Left lung (tissue), 10 donors: Measurements from ENCODE around the gene KLHL22. TPM values are rescaled to one million over a fixed set of nuclear protein-coding genes. Genes with fewer than 3 reads are reported as not detected.
"Not testable (repeated sequence)": the region's sequence is repeated elsewhere in the genome, so short reads cannot be mapped to it uniquely, and the experiment has no call there.

Source experiments
- ATAC-seq: fragments of 200-7000 bp; cut with Tn5 transposase; one replicate; pipeline ENCODE4 v1.9.1; 2020; ENCODE audit warnings: moderate library complexity
- DNase-seq, 4 donors: peaks; one replicate each; pipeline ENCODE4 v3.0.0-alpha.2; 2013 to 2020
- H3K27ac ChIP-seq, 2 donors: fragments of 200-600 bp; sonication (generic) in 1 of 2; one replicate each; pipeline versions ENCODE4 v1.5.0 to v1.8.0; 2020 to 2021
- H3K27me3 ChIP-seq, 2 donors: fragments of 200-600 bp; sonication (generic) in 1 of 2; one replicate each; pipeline versions ENCODE4 v1.5.0 to v1.8.0; 2020 to 2021
- H3K36me3 ChIP-seq, 2 donors: fragments of 200-600 bp; sonication (generic) in 1 of 2; one replicate each; pipeline versions ENCODE4 v1.5.0 to v1.8.0; 2020 to 2021
- H3K4me1 ChIP-seq, 2 donors: fragments of 200-600 bp; one replicate each; pipeline ENCODE4 v1.8.0; 2021
- H3K4me3 ChIP-seq, 2 donors: fragments of 200-600 bp; sonication (generic) in 1 of 2; one replicate each; pipeline versions ENCODE4 v1.5.0 to v1.8.0; 2020 to 2021; ENCODE audit warnings: mild to moderate bottlenecking in 1 of 2
- H3K9me3 ChIP-seq, 2 donors: fragments of 200-600 bp; sonication (generic) in 1 of 2; one replicate each; pipeline versions ENCODE4 v1.5.0 to v1.8.0; 2020 to 2021
- CTCF ChIP-seq, 2 donors: fragments of 200-600 bp; sonication (generic) in 1 of 2; IDR thresholded peaks; one replicate each; pipeline versions ENCODE4 v1.5.0 to v1.8.0; 2021; ENCODE audit warnings: antibody characterized with exemption in 2 of 2
- intact Hi-C, 2 donors: fragments of 100-400 bp; cut with DNase I; formaldehyde crosslinking; loops; one replicate each; pipeline versions ENCODE4 v1.11.2 to v1.14.2; 2022
- polyA plus RNA-seq, 6 donors: library from polyadenylated mRNA; unstranded; fragments of 120-200 nt; gene quantifications; one replicate each; pipeline ENCODE4 v1.2.1, GENCODE V29; 2013; ENCODE audit not compliant: insufficient read length in 6 of 6
- total RNA-seq, 2 donors: library from RNA; stranded (reverse); fragmentation: NEBNext Ultra II Directional; extraction: Animal tissue kit (Norgen Biotek cat#: 25700); gene quantifications; one replicate each; pipeline ENCODE4 v1.2.1, GENCODE V29; 2021
- donor health status: DM: no; HTN: yes; CAD: no.
- donor health status: DM: no; HTN: no; CAD: no.

The KLHL22 gene
- total and polyA plus RNA-seq, 8 donors, result 22.0 to 38.6 (median 34.1) TPM

DNA sequence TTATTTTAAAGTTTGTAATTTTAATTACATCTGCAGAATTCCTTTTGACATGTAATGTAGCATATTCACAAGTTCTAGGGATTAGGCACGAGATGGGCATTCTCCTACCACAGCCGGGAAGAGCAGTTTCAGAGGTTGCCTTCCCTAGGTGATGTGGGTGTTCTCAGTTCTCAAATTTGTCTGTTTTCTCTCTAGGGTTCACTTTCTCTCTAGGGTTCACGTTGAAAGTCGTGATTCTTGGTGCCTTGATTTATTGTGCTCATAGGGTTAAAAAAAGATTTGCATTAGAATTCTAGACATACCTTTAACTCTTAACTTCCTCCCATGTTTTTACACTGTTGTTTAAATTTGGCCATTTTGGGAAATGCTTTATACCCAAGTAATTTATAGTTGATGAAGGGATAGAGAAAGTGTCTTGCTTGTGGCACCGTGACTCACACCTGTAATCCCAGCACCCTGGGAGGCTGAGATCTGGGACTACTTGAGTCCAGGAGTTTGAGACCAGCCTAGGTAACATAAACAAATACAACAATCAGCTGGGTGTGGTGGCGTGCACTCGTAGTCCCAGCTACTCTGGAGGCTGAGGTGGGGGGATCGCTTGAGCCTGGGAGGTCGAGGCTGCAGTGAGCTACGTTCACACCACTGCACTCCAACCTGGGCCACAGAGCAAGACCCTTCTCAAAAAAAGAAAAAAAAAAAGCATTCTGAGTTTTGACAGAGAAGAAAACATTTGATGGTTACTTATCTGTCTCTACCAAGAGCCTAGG, 15.4 kb upstream of the KLHL22 start:
- Histone ChIP-seq H3K36me3 (peaks cover 0 to 23% of the 10 kb centered on the region in 2 donors), H3K27ac (peak overlapping the region; percentile 94 to 95), H3K9me3 (no peaks in the 10 kb centered on the region), H3K4me3 (no peak overlapping the region), H3K4me1 (peaks cover 31 to 73% of the 10 kb centered on the region in 2 donors), H3K27me3 (no peaks in the 10 kb centered on the region)
- DNase-seq (no peak), ATAC-seq (no peak)
- intact Hi-C loops, result no loop called here
- TF ChIP-seq CTCF (IDR thresholded peaks at IDR 0.05), result no peak

- Histone ChIP-seq H3K4me1 (peaks cover 31 to 62% of the 10 kb centered on the region in 2 donors), H3K27ac (peak overlapping the region; percentile 94 to 95), H3K4me3 (peak overlapping the region; percentile 75 to 95), H3K36me3 (peaks cover 0 to 15% of the 10 kb centered on the region in 2 donors), H3K27me3 (no peaks in the 10 kb centered on the region), H3K9me3 (no peaks in the 10 kb centered on the region)
- TF ChIP-seq CTCF (IDR thresholded peaks at IDR 0.05), result no peak
- intact Hi-C loops, result no loop called here
- DNase-seq (peak in 3 of 4 donors; percentile 47 to 85 (median 85)), ATAC-seq (peak; percentile 78)
Measured at GRCh38 chr22:20509344-20510047, 13.9 kb upstream of the KLHL22 start.

GRCh38 chr22:20508815-20509271, 13.2 kb upstream of the KLHL22 start:
- intact Hi-C loops, result no loop called here
- no peaks in the 10 kb centered on the region for H3K27me3 ChIP-seq
- ATAC-seq, result peak; percentile 12
- H3K4me1 ChIP-seq, result peaks cover 31 to 56% of the 10 kb centered on the region in 2 donors
- no peak for DNase-seq
- peak overlapping the region; percentile 75 to 95 for H3K4me3 ChIP-seq
- no peaks in the 10 kb centered on the region for H3K9me3 ChIP-seq
- H3K36me3 ChIP-seq, result peaks cover 0 to 9% of the 10 kb centered on the region in 2 donors
- TF ChIP-seq CTCF (IDR thresholded peaks at IDR 0.05), result no peak
- peak overlapping the region; percentile 94 to 95 for H3K27ac ChIP-seq

DNA sequence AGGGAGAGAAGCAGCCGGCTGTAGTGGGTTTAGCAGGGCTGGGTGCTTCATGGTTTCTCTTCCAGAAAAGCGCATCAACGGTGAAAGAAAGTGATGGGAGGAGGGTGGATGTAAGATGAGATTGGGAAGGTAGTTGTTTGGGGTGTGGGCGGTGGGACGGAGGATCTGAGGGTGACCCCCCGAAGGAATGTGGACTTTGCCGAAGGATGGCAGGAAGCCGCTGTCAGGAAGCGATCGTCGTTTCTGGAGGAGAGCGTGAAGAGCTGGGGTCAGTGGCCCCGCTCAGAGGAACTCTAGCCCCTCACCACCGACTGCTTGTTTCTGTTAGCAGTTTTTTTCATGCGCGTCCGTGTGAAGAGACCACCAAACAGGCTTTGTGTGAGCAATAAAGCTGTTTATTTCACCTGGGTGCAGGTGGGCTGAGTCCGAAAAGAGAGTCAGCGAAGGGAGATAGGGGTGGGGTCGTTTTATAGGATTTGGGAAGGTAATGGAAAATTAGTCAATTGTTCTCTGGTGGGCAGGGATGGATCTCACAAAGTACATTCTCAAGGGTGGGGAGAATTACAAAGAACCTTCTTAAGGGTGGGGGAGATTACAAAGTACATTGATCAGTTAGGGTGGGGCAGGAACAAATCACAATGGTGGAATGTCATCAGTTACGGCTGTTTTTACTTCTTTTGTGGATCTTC, 12.6 kb upstream of the KLHL22 start:
- Histone ChIP-seq H3K27ac (peak overlapping the region; percentile 94 to 95), H3K4me3 (peak overlapping the region; percentile 75 to 95), H3K4me1 (peaks cover 31 to 50% of the 10 kb centered on the region in 2 donors)
- H3K27me3 ChIP-seq, H3K9me3 ChIP-seq, H3K36me3 ChIP-seq, DNase-seq, intact Hi-C loops: not testable (repeated sequence)
- peak; percentile 2 for ATAC-seq

- Histone ChIP-seq H3K36me3 (peaks cover 0 to 4% of the 10 kb centered on the region in 2 donors), H3K27ac (peak within 1 kb of the TSS; percentile 94 to 95), H3K4me1 (peaks cover 31 to 48% of the 10 kb centered on the region in 2 donors), H3K4me3 (peak within 1 kb of the TSS; percentile 75 to 95), H3K27me3 (no peaks in the 10 kb centered on the region), H3K9me3 (no peaks in the 10 kb centered on the region)
- intact Hi-C loops, result no loop called here
- ATAC-seq (peak; percentile 90), DNase-seq (peak; percentile 76 to 97 (median 91))
- no peak for TF ChIP-seq CTCF (IDR thresholded peaks at IDR 0.05)
Measured at GRCh38 chr22:20507253-20508066, 11.9 kb upstream of the KLHL22 start, which contains the start of gene MED15. Gene MED15, plus strand, starts transcription at chr22:20507610. Its CDS starts 69 bp downstream, at chr22:20507679.
